ENCODE measurements around the gene CUX1. TPM values are rescaled to one million over a fixed set of nuclear protein-coding genes. Genes with fewer than 3 reads are reported as not detected.

CUX1 gene
- total and polyA plus RNA-seq, 10 of the 15 experiments (the other 5 are each of a cell fraction or from before 2014, with no cell fraction given) = 6.1 to 48.6 (median 25.9) TPM

- TF ChIP-seq, protein P1, sequence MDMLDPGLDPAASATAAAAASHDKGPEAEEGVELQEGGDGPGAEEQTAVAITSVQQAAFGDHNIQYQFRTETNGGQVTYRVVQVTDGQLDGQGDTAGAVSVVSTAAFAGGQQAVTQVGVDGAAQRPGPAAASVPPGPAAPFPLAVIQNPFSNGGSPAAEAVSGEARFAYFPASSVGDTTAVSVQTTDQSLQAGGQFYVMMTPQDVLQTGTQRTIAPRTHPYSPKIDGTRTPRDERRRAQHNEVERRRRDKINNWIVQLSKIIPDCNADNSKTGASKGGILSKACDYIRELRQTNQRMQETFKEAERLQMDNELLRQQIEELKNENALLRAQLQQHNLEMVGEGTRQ (IDR thresholded peaks at IDR 0.05; ENCODE audit: borderline replicate concordance, low read depth, low read length) = no peak
- TF ChIP-seq PAX8 (IDR thresholded peaks at IDR 0.05) = no peak
- TF ChIP-seq SRF (IDR thresholded peaks at IDR 0.05; ENCODE audit: low read depth in 2 of 2, low read length in 2 of 2) = peak; percentile 96 to 99
- no peak for TF ChIP-seq HDAC6 (IDR thresholded peaks at IDR 0.05; ENCODE audit: unreplicated experiment)
- TF ChIP-seq, protein P2, sequence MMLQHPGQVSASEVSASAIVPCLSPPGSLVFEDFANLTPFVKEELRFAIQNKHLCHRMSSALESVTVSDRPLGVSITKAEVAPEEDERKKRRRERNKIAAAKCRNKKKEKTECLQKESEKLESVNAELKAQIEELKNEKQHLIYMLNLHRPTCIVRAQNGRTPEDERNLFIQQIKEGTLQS (IDR thresholded peaks at IDR 0.05; ENCODE audit: borderline replicate concordance, extremely low read depth, low read depth, low read length) = no peak
- TF ChIP-seq JUNB (IDR thresholded peaks at IDR 0.05) = peak; percentile 64
- TF ChIP-seq RCOR1 (conservative IDR thresholded peaks at IDR 0.05; ENCODE audit: low read depth, low read length) = 0 out of 2 replicates have a peak, but pooled peaks have one; percentile 74
- TF ChIP-seq NBN (IDR thresholded peaks at IDR 0.05) = peak; percentile 71
- peak; percentile 57; the same call in 2 of the 3 replicates for TF ChIP-seq POU2F2 (IDR thresholded peaks at IDR 0.05; ENCODE audit: borderline replicate concordance, low read depth, low read length)
- TF ChIP-seq ESRRA (IDR thresholded peaks at IDR 0.05; ENCODE audit: low read length) = no peak
- TF ChIP-seq IRF3 (IDR thresholded peaks at IDR 0.05) = no peak
- TF ChIP-seq KDM1A (IDR thresholded peaks at IDR 0.05; ENCODE audit: borderline replicate concordance) = no peak
- TF ChIP-seq MTA3 (IDR thresholded peaks at IDR 0.05; ENCODE audit: borderline replicate concordance, low read length) = peak; percentile 98
- TF ChIP-seq USF1 (IDR thresholded peaks at IDR 0.05; ENCODE audit: borderline replicate concordance, extremely low read length, insufficient read depth, low read depth, low read length) = no peak
- TF ChIP-seq, protein P3, sequence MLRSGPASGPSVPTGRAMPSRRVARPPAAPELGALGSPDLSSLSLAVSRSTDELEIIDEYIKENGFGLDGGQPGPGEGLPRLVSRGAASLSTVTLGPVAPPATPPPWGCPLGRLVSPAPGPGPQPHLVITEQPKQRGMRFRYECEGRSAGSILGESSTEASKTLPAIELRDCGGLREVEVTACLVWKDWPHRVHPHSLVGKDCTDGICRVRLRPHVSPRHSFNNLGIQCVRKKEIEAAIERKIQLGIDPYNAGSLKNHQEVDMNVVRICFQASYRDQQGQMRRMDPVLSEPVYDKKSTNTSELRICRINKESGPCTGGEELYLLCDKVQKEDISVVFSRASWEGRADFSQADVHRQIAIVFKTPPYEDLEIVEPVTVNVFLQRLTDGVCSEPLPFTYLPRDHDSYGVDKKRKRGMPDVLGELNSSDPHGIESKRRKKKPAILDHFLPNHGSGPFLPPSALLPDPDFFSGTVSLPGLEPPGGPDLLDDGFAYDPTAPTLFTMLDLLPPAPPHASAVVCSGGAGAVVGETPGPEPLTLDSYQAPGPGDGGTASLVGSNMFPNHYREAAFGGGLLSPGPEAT (IDR thresholded peaks at IDR 0.05; ENCODE audit: low read depth) = peak; percentile 61; the same call in 1 of the 2 replicates
- no peak for TF ChIP-seq SUZ12 (IDR thresholded peaks at IDR 0.05; ENCODE audit: unreplicated experiment)
- no peak for TF ChIP-seq SIX5 (IDR thresholded peaks at IDR 0.05; ENCODE audit: low read depth, low read length, severe bottlenecking)
- no peak for TF ChIP-seq BRCA1 (IDR thresholded peaks at IDR 0.05; ENCODE audit: low read depth, low read length)
- TF ChIP-seq MYB (IDR thresholded peaks at IDR 0.05; ENCODE audit: borderline replicate concordance, low read depth, low read length) = no peak
- TF ChIP-seq SPI1 (IDR thresholded peaks at IDR 0.05; ENCODE audit: borderline replicate concordance, insufficient read depth, low read depth, low read length) = peak; percentile 68; the same call in 1 of the 2 replicates
- TF ChIP-seq IRF4 (IDR thresholded peaks at IDR 0.05; ENCODE audit: low read depth, low read length) = 0 out of 2 replicates have a peak, but pooled peaks have one; percentile 12
- TF ChIP-seq ZSCAN29 (IDR thresholded peaks at IDR 0.05) = no peak
- no peak for TF ChIP-seq TCF12 (IDR thresholded peaks at IDR 0.05; ENCODE audit: low read depth, low read length)
- no peak for TF ChIP-seq JUND (IDR thresholded peaks at IDR 0.05; ENCODE audit: low read depth, low read length)
- peak; percentile 18 to 56; a peak in 2 of 4 replicates for TF ChIP-seq BHLHE40 (IDR thresholded peaks at IDR 0.05; ENCODE audit: borderline replicate concordance in 1 of 2, low read depth in 2 of 2, low read length in 1 of 2)
- peak; percentile 69; the same call in 1 of the 2 replicates for TF ChIP-seq CBX5 (IDR thresholded peaks at IDR 0.05; ENCODE audit: low read depth)
- TF ChIP-seq EP300 (IDR thresholded peaks at IDR 0.05; ENCODE audit: borderline replicate concordance in 1 of 2, control insufficient read depth in 1 of 2, low read depth in 2 of 2, low read length in 2 of 2) = peak; percentile 39 to 85; a peak in 3 of 4 replicates
These were observed 116.3 kb downstream of the CUX1 start (continued) for GRCh38 chr7:101933688-101934121.
